ENCODE measurements around the gene TNFRSF1B.

Gene TNFRSF1B

GRCh38 chr1:12163210-12163609 lies 3.6 kb upstream of the TNFRSF1B start:
- TF ChIP-seq EZH2phosphoT487 (IDR thresholded peaks at IDR 0.05; ENCODE audit: borderline replicate concordance, low read length) (no peak), CTCF (IDR thresholded peaks at IDR 0.05; ENCODE audit: low read depth, low read length, poor library complexity, severe bottlenecking) (no peak)
- no peaks in the 10 kb centered on the region for H3K9me3 ChIP-seq (ENCODE audit: control insufficient read depth, insufficient read depth, low read length)
- no peak overlapping the region for H3K27ac ChIP-seq (ENCODE audit: low read depth, low read length)
- peaks cover 34% of the 10 kb centered on the region for H3K4me1 ChIP-seq (ENCODE audit: control insufficient read depth, low read length)
- peaks cover 5% of the 10 kb centered on the region; the same call in 1 of the 2 replicates for H4K20me1 ChIP-seq (ENCODE audit: control insufficient read depth, insufficient read depth, low read depth, low read length)
- no peak overlapping the region for H3K4me2 ChIP-seq (ENCODE audit: low read length)
- H3F3A ChIP-seq (ENCODE audit: control insufficient read depth, insufficient read depth) = 0 out of 2 replicates have a peak, but pooled peaks cover 2% of the 10 kb centered on the region
- no peaks in the 10 kb centered on the region for H3K9me2 ChIP-seq (replicated peaks; ENCODE audit: control insufficient read depth, low read length)
- no peaks in the 10 kb centered on the region for H3K79me2 ChIP-seq (ENCODE audit: control insufficient read depth, low read length)
- H3K36me3 ChIP-seq (ENCODE audit: control insufficient read depth, low read length) = no peaks in the 10 kb centered on the region
- H3K27me3 ChIP-seq (ENCODE audit: control insufficient read depth, low read length) = peaks cover 52% of the 10 kb centered on the region
- H3K4me3 ChIP-seq (ENCODE audit: low read length) = no peak overlapping the region

- peaks cover 7% of the 10 kb centered on the region; the same call in 1 of the 2 replicates for H4K20me1 ChIP-seq (ENCODE audit: control insufficient read depth, insufficient read depth, low read depth, low read length)
- no peak overlapping the region for H3K27ac ChIP-seq (ENCODE audit: low read depth, low read length)
- peaks cover 34% of the 10 kb centered on the region for H3K4me1 ChIP-seq (ENCODE audit: control insufficient read depth, low read length)
- 0 out of 2 replicates have a peak, but pooled peaks cover 2% of the 10 kb centered on the region for H3F3A ChIP-seq (ENCODE audit: control insufficient read depth, insufficient read depth)
- H3K4me2 ChIP-seq (ENCODE audit: low read length) = no peak overlapping the region
- TF ChIP-seq EZH2phosphoT487 (IDR thresholded peaks at IDR 0.05; ENCODE audit: borderline replicate concordance, low read length) = no peak
- TF ChIP-seq CTCF (IDR thresholded peaks at IDR 0.05; ENCODE audit: low read depth, low read length, poor library complexity, severe bottlenecking) = no peak
- peaks cover 61% of the 10 kb centered on the region for H3K27me3 ChIP-seq (ENCODE audit: control insufficient read depth, low read length)
- no peaks in the 10 kb centered on the region for H3K79me2 ChIP-seq (ENCODE audit: control insufficient read depth, low read length)
- H3K36me3 ChIP-seq (ENCODE audit: control insufficient read depth, low read length) = no peaks in the 10 kb centered on the region
- H3K9me3 ChIP-seq (ENCODE audit: control insufficient read depth, insufficient read depth, low read length) = no peaks in the 10 kb centered on the region
- H3K4me3 ChIP-seq (ENCODE audit: low read length) = no peak overlapping the region
- H3K9me2 ChIP-seq (replicated peaks; ENCODE audit: control insufficient read depth, low read length) = no peaks in the 10 kb centered on the region
These were observed 2.6 kb upstream of the TNFRSF1B start for GRCh38 chr1:12164210-12164609.

GRCh38 chr1:12165342-12165741 lies 1.4 kb upstream of the TNFRSF1B start:
- H3K9me3 ChIP-seq (ENCODE audit: control insufficient read depth, insufficient read depth, low read length) = no peaks in the 10 kb centered on the region
- 0 out of 2 replicates have a peak, but pooled peaks cover 2% of the 10 kb centered on the region for H3F3A ChIP-seq (ENCODE audit: control insufficient read depth, insufficient read depth)
- TF ChIP-seq EZH2phosphoT487 (IDR thresholded peaks at IDR 0.05; ENCODE audit: borderline replicate concordance, low read length) = no peak
- TF ChIP-seq CTCF (IDR thresholded peaks at IDR 0.05; ENCODE audit: low read depth, low read length, poor library complexity, severe bottlenecking) = no peak
- no peak overlapping the region for H3K4me2 ChIP-seq (ENCODE audit: low read length)
- peaks cover 73% of the 10 kb centered on the region for H3K27me3 ChIP-seq (ENCODE audit: control insufficient read depth, low read length)
- peaks cover 34% of the 10 kb centered on the region for H3K4me1 ChIP-seq (ENCODE audit: control insufficient read depth, low read length)
- H3K36me3 ChIP-seq (ENCODE audit: control insufficient read depth, low read length) = no peaks in the 10 kb centered on the region
- no peak overlapping the region for H3K27ac ChIP-seq (ENCODE audit: low read depth, low read length)
- peaks cover 7% of the 10 kb centered on the region; the same call in 1 of the 2 replicates for H4K20me1 ChIP-seq (ENCODE audit: control insufficient read depth, insufficient read depth, low read depth, low read length)
- no peaks in the 10 kb centered on the region for H3K9me2 ChIP-seq (replicated peaks; ENCODE audit: control insufficient read depth, low read length)
- H3K79me2 ChIP-seq (ENCODE audit: control insufficient read depth, low read length) = no peaks in the 10 kb centered on the region
- H3K4me3 ChIP-seq (ENCODE audit: low read length) = no peak overlapping the region

All from DOHH2 (cell line).